BLaER1 (cell line): ENCODE results near the gene CDK5RAP3.
"Not testable (repeated sequence)": the region's sequence is repeated elsewhere in the genome, so short reads cannot be mapped to it uniquely, and the experiment has no call there.

Experiments
- H3K27ac ChIP-seq: shearing (Covaris generic); formaldehyde crosslinking; 2 replicates; pipeline ENCODE4 v1.8.1; 2022
- H3K27me3 ChIP-seq: shearing (Covaris generic); formaldehyde crosslinking; 2 replicates; pipeline ENCODE4 v1.8.1; 2022
- H3K36me3 ChIP-seq: shearing (Covaris generic); formaldehyde crosslinking; 2 replicates; pipeline ENCODE4 v1.8.1; 2022
- H3K4me1 ChIP-seq: shearing (Covaris generic); formaldehyde crosslinking; 2 replicates; pipeline ENCODE4 v1.8.1; 2022
- H3K4me2 ChIP-seq: shearing (Covaris generic); formaldehyde crosslinking; 2 replicates; pipeline ENCODE4 v1.8.1; 2022
- H3K4me3 ChIP-seq: shearing (Covaris generic); formaldehyde crosslinking; 2 replicates; pipeline ENCODE4 v1.8.1; 2022
- H3K9ac ChIP-seq: shearing (Covaris generic); formaldehyde crosslinking; 2 replicates; pipeline ENCODE4 v1.8.1; 2022
- H3K9me3 ChIP-seq: shearing (Covaris generic); formaldehyde crosslinking; 2 replicates; pipeline ENCODE4 v1.8.1; 2022
- H4K20me1 ChIP-seq: shearing (Covaris generic); formaldehyde crosslinking; 2 replicates; pipeline ENCODE4 v1.8.1; 2022
- Cebpa-rat ChIP-seq: shearing (Covaris generic); IDR thresholded peaks from 2 replicates; pipeline ENCODE4 v1.8.1; 2022

Gene CDK5RAP3

GRCh38 chr17:47995241-47995935 lies 24.5 kb downstream of the CDK5RAP3 start:
- no peaks in the 10 kb centered on the region for H3K9me3 ChIP-seq
- no peak overlapping the region for H3K27ac ChIP-seq
- no peak overlapping the region for H3K4me2 ChIP-seq
- no peaks in the 10 kb centered on the region for H3K27me3 ChIP-seq
- H3K9ac ChIP-seq = no peak overlapping the region
- peaks cover 8% of the 10 kb centered on the region; the same call in 1 of the 2 replicates for H3K4me1 ChIP-seq
- H3K36me3 ChIP-seq = no peaks in the 10 kb centered on the region
- no peak for TF ChIP-seq Cebpa-rat
- no peak overlapping the region for H3K4me3 ChIP-seq
- H4K20me1 ChIP-seq = no peaks in the 10 kb centered on the region

DNA sequence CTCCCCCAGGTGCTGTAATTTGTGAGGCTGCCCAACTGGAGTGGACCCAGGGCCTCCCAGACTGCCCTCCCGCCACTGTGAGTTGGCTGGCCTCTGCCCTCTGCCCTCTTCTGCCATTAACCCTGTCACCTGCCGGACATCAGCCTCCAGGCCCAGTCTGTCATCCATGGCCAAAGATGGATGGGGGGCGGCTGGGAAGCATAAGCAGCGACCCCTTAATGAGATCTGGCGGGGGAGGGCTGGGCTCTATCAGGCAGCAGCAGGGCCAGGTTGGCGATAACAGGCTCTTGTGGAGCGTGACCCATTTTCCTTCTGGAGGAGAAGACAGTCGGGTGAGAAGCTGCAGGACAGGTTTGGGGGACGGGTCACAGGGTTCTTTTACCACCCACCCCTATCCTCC lies 25.3 kb downstream of the CDK5RAP3 start:
- H3K27ac ChIP-seq = no peak overlapping the region
- no peaks in the 10 kb centered on the region for H3K27me3 ChIP-seq
- no peaks in the 10 kb centered on the region for H3K9me3 ChIP-seq
- no peaks in the 10 kb centered on the region for H3K36me3 ChIP-seq
- no peak overlapping the region for H3K4me2 ChIP-seq
- no peak overlapping the region for H3K4me3 ChIP-seq
- no peak overlapping the region for H3K9ac ChIP-seq
- H4K20me1 ChIP-seq = no peaks in the 10 kb centered on the region
- H3K4me1 ChIP-seq = peaks cover 6% of the 10 kb centered on the region; the same call in 1 of the 2 replicates
- no peak for TF ChIP-seq Cebpa-rat

GRCh38 chr17:47997586-47997985 lies 26.7 kb downstream of the CDK5RAP3 start:
- H3K9me3 ChIP-seq = no peaks in the 10 kb centered on the region
- no peak overlapping the region for H3K4me2 ChIP-seq
- no peak overlapping the region for H3K4me3 ChIP-seq
- no peak for TF ChIP-seq Cebpa-rat
- peaks cover 11% of the 10 kb centered on the region for H3K4me1 ChIP-seq
- H3K27me3 ChIP-seq = no peaks in the 10 kb centered on the region
- no peak overlapping the region for H3K9ac ChIP-seq
- H3K27ac ChIP-seq = no peak overlapping the region
- no peaks in the 10 kb centered on the region for H3K36me3 ChIP-seq
- H4K20me1 ChIP-seq = no peaks in the 10 kb centered on the region

GRCh38 chr17:47998044-47998443 lies 27.1 kb downstream of the CDK5RAP3 start:
- H3K9me3 ChIP-seq = no peaks in the 10 kb centered on the region
- H3K27me3 ChIP-seq = no peaks in the 10 kb centered on the region
- TF ChIP-seq Cebpa-rat = no peak
- no peak overlapping the region for H3K9ac ChIP-seq
- peaks cover 16% of the 10 kb centered on the region for H3K4me1 ChIP-seq
- H4K20me1 ChIP-seq = no peaks in the 10 kb centered on the region
- H3K36me3 ChIP-seq = no peaks in the 10 kb centered on the region
- H3K4me3 ChIP-seq = no peak overlapping the region
- H3K27ac ChIP-seq = no peak overlapping the region
- no peak overlapping the region for H3K4me2 ChIP-seq

GRCh38 chr17:47999582-47999981 lies 28.7 kb downstream of the CDK5RAP3 start:
- Histone ChIP-seq H3K27me3 (no peaks in the 10 kb centered on the region), H4K20me1 (no peaks in the 10 kb centered on the region), H3K27ac (no peak overlapping the region), H3K4me1 (peaks cover 28% of the 10 kb centered on the region), H3K9me3 (no peaks in the 10 kb centered on the region), H3K4me2 (no peak overlapping the region), H3K9ac (no peak overlapping the region), H3K36me3 (no peaks in the 10 kb centered on the region), H3K4me3 (no peak overlapping the region)
- no peak for TF ChIP-seq Cebpa-rat

GRCh38 chr17:48001197-48001596 lies 30.3 kb downstream of the CDK5RAP3 start:
- Histone ChIP-seq H3K36me3 (no peaks in the 10 kb centered on the region), H3K27me3 (no peaks in the 10 kb centered on the region), H3K4me3 (no peak overlapping the region), H3K27ac (no peak overlapping the region), H3K4me1 (peaks cover 41% of the 10 kb centered on the region), H3K9me3 (no peaks in the 10 kb centered on the region), H4K20me1 (no peaks in the 10 kb centered on the region), H3K9ac (no peak overlapping the region), H3K4me2 (no peak overlapping the region)
- TF ChIP-seq Cebpa-rat = no peak

DNA sequence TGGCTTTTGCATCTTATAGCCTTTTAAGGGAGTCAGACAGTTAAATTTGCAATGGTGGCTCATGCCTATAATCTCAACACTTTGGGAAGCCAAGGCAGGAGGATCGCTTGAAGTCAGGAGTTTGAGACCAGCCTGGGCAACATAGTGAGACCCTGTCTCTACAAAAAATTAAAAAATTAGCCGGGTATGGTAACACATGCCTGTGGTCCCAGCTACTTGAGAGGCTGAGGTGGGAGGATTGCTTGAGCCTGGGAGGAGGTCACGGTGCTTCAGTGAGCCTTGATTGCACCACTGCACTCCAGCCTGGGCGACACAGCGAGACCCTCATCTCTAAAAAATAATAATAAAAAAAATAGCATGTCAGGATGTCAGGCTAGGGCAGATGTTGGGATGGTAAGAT lies 30.7 kb downstream of the CDK5RAP3 start:
- H3K27me3 ChIP-seq, H4K20me1 ChIP-seq, H3K9me3 ChIP-seq, H3K9ac ChIP-seq, H3K4me3 ChIP-seq, H3K36me3 ChIP-seq: not testable (repeated sequence)
- peaks cover 41% of the 10 kb centered on the region for H3K4me1 ChIP-seq
- H3K27ac ChIP-seq = peak overlapping the region; percentile 80; the same call in 1 of the 2 replicates
- peak overlapping the region; percentile 76 for H3K4me2 ChIP-seq

- TF ChIP-seq Cebpa-rat = no peak
- Histone ChIP-seq H3K36me3 (no peaks in the 10 kb centered on the region), H3K4me3 (no peak overlapping the region), H4K20me1 (no peaks in the 10 kb centered on the region), H3K9ac (peak overlapping the region; percentile 70), H3K27ac (peak overlapping the region; percentile 80), H3K4me1 (peaks cover 41% of the 10 kb centered on the region), H3K4me2 (peak overlapping the region; percentile 76), H3K9me3 (no peaks in the 10 kb centered on the region), H3K27me3 (no peaks in the 10 kb centered on the region)
These were observed 31.5 kb downstream of the CDK5RAP3 start for GRCh38 chr17:48002266-48002915.

GRCh38 chr17:48002916-48003416 lies 32.1 kb downstream of the CDK5RAP3 start:
- Histone ChIP-seq H3K9ac (peak overlapping the region; percentile 70), H3K4me2 (peak overlapping the region; percentile 76), H3K4me3 (no peak overlapping the region), H3K4me1 (peaks cover 41% of the 10 kb centered on the region), H3K27me3 (no peaks in the 10 kb centered on the region), H3K27ac (peak overlapping the region; percentile 80), H3K9me3 (no peaks in the 10 kb centered on the region), H3K36me3 (no peaks in the 10 kb centered on the region), H4K20me1 (no peaks in the 10 kb centered on the region)
- TF ChIP-seq Cebpa-rat = no peak

GRCh38 chr17:48003417-48004151 lies 32.7 kb downstream of the CDK5RAP3 start:
- no peaks in the 10 kb centered on the region for H3K27me3 ChIP-seq
- no peak overlapping the region for H3K9ac ChIP-seq
- H3K27ac ChIP-seq = peak overlapping the region; percentile 80; the same call in 1 of the 2 replicates
- H3K36me3 ChIP-seq = no peaks in the 10 kb centered on the region
- TF ChIP-seq Cebpa-rat = no peak
- no peaks in the 10 kb centered on the region for H4K20me1 ChIP-seq
- H3K4me2 ChIP-seq = peak overlapping the region; percentile 76; the same call in 1 of the 2 replicates
- no peaks in the 10 kb centered on the region for H3K9me3 ChIP-seq
- peaks cover 41% of the 10 kb centered on the region for H3K4me1 ChIP-seq
- no peak overlapping the region for H3K4me3 ChIP-seq
